ENCODE data around the gene C1orf141. TPM values are rescaled to one million over a fixed set of nuclear protein-coding genes. Genes with fewer than 3 reads are reported as not detected.

C1orf141 gene
- total RNA-seq, 4 donors from 2014 or later, result not detected

DNA sequence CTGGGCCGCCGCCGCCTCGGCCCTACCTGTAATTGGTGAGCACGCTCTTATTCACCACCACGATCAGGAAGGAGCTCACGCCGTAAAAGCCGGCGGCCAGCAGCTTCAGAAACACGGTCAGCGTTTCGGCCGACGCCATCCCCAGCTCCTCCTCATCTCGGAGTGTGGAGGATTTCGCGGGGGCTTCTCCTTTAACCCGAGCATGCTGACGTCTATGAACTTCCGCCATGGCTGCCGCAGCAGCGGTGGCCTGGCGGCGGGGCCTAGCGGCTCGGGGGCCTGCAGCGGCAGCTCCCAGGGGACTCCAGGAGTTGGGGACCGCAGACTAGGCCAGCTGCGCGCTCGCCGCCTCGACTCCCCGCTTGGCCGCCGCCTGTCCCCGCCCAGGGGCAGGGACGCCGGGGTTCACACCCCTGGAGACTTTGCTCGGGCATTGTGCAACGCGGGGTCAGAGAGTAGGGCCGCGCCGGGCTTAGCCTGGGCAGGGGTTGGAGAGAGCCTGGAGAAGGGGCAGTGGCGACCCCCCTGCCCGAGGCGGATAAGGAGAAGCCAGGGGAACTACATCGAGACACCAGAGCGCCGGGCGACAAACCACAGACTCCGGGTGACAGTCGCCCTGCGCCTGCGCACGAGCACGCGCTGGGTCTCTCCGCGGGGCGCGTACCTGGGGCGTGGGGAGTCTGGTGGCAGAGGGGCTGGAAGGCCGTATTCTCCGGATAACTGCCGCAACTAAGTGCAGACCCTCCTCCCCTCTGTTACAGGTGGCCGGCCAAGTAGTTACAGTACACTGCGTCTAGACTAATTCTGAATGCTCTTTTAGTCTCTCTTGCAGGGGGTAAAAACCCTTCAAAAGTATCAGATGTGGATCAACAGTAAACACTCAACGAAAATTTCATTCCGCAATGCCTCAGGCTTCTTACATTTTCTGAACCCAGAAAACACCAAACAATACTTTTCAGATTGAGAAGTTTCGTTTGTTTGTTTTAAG lies 80.7 kb downstream of the C1orf141 start, which contains the start of gene SLC35D1:
Gene SLC35D1 (minus strand): TSS at position 364 of the 988 bp plus-strand sequence. CDS start 135 bp downstream, at position 229.
- H3K36me3 ChIP-seq, result peaks cover 0 to 8% (median 0%) of the 10 kb centered on the region in 3 donors
- peak; percentile 78 to 85 for TF ChIP-seq POLR2A (IDR thresholded peaks at IDR 0.05)
- TF ChIP-seq, protein P1, sequence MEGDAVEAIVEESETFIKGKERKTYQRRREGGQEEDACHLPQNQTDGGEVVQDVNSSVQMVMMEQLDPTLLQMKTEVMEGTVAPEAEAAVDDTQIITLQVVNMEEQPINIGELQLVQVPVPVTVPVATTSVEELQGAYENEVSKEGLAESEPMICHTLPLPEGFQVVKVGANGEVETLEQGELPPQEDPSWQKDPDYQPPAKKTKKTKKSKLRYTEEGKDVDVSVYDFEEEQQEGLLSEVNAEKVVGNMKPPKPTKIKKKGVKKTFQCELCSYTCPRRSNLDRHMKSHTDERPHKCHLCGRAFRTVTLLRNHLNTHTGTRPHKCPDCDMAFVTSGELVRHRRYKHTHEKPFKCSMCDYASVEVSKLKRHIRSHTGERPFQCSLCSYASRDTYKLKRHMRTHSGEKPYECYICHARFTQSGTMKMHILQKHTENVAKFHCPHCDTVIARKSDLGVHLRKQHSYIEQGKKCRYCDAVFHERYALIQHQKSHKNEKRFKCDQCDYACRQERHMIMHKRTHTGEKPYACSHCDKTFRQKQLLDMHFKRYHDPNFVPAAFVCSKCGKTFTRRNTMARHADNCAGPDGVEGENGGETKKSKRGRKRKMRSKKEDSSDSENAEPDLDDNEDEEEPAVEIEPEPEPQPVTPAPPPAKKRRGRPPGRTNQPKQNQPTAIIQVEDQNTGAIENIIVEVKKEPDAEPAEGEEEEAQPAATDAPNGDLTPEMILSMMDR (IDR thresholded peaks at IDR 0.05), result no peak
- DNase-seq, result peak; percentile 80 to 91 (median 91)

DNA sequence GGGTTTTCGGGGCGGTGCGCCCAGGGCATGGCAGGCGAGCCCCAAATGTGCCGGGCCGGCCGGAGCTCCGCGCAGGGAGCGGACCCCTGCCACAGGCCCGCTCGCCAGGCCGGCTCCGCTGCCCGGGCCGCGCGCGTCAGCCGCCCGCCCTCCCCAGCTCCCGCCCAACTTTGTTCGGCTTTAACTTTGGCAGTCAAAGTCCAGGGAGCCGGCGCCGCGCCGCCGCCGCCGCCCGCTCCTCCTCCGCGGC lies 81.3 kb downstream of the C1orf141 start:
- Histone ChIP-seq H3K36me3 (peaks cover 0 to 14% (median 0%) of the 10 kb centered on the region in 3 donors), H3K27me3 (no peaks in the 10 kb centered on the region), H3K9me3 (no peaks in the 10 kb centered on the region), H3K27ac (peak overlapping the region; percentile 95 to 98 (median 96)), H3K4me1 (peaks cover 0 to 21% (median 2%) of the 10 kb centered on the region in 4 donors), H3K4me3 (peak overlapping the region; percentile 79 to 92 (median 86))
- TF ChIP-seq, protein P1 (IDR thresholded peaks at IDR 0.05), result no peak
- no peak for TF ChIP-seq POLR2A (IDR thresholded peaks at IDR 0.05)
- DNase-seq, result peak in 1 of 3 donors; percentile 39

More for the DNA sequence above, 80.7 kb downstream of the C1orf141 start, which contains the start of gene SLC35D1:
- Histone ChIP-seq H3K9me3 (no peaks in the 10 kb centered on the region), H3K27me3 (no peaks in the 10 kb centered on the region), H3K27ac (peak within 1 kb of the TSS; percentile 95 to 98 (median 96)), H3K4me3 (peak within 1 kb of the TSS; percentile 79 to 92 (median 86)), H3K4me1 (peaks cover 0 to 21% (median 2%) of the 10 kb centered on the region in 4 donors)

DNA sequence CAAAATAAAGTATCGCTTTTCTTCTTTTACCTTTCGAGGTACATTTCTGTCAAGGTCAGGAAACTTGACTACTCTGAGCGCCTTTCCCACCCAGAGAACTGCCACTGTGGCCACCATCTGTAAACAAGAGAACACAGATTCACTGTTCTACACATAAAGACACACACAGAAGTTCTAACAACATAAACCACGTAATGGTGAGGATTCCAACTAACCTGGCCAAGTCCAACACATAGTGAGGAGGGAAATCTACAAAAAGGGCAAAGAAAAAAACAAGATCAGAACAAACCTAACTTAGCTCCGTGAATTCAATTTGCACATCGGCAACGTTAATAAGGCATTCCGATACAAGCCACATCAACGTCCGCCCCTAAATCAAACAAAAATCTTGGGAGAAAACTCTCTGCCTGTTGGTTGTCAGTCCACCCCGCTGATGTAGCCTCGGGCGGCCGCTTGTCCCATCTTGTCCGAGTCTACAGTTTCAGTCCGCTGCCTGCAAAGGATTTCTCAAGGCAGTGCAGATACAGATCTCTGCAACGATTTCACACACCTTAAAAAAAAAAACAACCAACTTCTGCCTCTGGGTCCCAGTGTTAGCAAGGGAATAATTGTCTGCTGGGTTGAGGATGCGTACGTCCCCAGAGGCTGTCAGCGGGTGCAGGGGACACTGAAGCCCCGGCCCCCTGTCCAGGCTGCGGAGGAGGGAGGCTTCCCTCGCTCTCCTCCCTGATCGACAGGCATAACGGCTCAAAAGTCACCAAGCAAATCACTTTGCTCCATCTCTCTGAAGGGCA lies 81.8 kb downstream of the C1orf141 start:
- Histone ChIP-seq H3K4me3 (peak overlapping the region; percentile 79 to 92 (median 86)), H3K9me3 (no peaks in the 10 kb centered on the region), H3K27ac (peak overlapping the region; percentile 95 to 98 (median 96)), H3K36me3 (peaks cover 0 to 19% (median 0%) of the 10 kb centered on the region in 3 donors), H3K4me1 (peaks cover 0 to 21% (median 2%) of the 10 kb centered on the region in 4 donors), H3K27me3 (no peaks in the 10 kb centered on the region)
- DNase-seq, result peak; percentile 39 to 65 (median 56)
- TF ChIP-seq POLR2A (IDR thresholded peaks at IDR 0.05), result no peak

DNA sequence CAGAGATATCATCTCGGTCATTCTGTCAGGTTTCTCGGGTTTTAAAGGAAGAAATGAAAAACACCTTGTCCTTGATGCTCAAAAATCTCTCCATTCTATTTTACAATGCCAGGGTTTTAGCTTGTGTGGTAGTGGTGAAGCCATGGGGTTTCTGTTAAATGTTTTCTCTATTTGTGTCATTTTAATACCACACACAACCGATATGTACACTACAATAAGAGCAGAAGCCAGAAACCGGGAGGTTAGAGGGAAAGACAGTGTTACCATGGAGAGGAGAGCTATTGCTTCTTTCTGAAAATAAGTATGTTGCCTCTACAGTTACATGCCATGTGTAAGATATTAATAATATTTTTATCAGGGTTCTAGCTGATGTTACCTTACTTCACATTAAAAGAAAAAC lies 83.6 kb downstream of the C1orf141 start:
- no peaks in the 10 kb centered on the region for H3K27me3 ChIP-seq
- no peak for TF ChIP-seq POLR2A (IDR thresholded peaks at IDR 0.05)
- TF ChIP-seq, protein P1 (IDR thresholded peaks at IDR 0.05), result no peak
- H3K4me1 ChIP-seq, result peaks cover 0 to 21% (median 2%) of the 10 kb centered on the region in 4 donors
- no peak overlapping the region for H3K4me3 ChIP-seq
- H3K9me3 ChIP-seq, result no peaks in the 10 kb centered on the region
- no peak for DNase-seq
- peaks cover 0 to 36% (median 0%) of the 10 kb centered on the region in 3 donors for H3K36me3 ChIP-seq
- no peak overlapping the region for H3K27ac ChIP-seq

DNA sequence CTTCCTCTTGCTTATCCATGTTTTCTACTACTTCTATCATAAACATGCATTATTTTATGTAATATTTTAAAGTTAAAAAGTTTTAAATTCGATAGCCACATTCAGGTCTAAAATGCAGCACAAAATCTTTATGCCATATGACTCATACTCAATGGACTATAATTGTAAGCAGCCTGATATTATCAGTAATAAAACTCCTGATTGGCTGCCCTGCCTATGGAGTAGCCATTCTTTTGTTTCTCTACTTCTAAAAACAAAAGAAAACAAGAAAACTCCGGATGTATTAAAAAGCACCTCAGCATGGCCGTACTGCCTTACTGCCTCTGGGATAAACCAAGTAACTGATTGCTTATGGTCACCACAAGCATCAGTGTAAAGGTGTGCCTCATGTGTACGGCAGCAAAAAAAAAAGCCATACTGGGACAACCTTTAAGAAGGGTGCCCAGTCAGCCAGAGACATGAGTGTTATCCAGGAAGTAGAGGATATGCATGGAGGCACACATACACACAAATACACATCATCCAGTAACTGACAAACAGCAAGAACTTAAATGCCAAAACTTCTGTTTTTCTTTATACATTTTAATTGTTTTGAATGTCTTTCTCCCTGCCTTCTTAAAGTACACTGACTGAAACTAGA lies 90.0 kb downstream of the C1orf141 start:
- Histone ChIP-seq H3K4me3 (no peak overlapping the region), H3K27ac (no peak overlapping the region), H3K9me3 (no peaks in the 10 kb centered on the region), H3K36me3 (peaks cover 0 to 95% (median 6%) of the 10 kb centered on the region in 3 donors), H3K27me3 (no peaks in the 10 kb centered on the region), H3K4me1 (no peaks in the 10 kb centered on the region)
- TF ChIP-seq, protein P1 (IDR thresholded peaks at IDR 0.05), result no peak
- no peak for TF ChIP-seq POLR2A (IDR thresholded peaks at IDR 0.05)
- DNase-seq, result no peak
